Thymus (tissue), 11 donors: ENCODE measurements around the gene CGNL1. TPM values are rescaled to one million over a fixed set of nuclear protein-coding genes. Genes with fewer than 3 reads are reported as not detected.

Experiments used
- DNase-seq, 9 donors: peaks; one replicate each; pipeline ENCODE4 v3.0.0-alpha.2; 2013; ENCODE audit warnings: low spot score in 9 of 9, low read depth in 6 of 9, missing footprints in 1 of 9
- H3K27ac ChIP-seq, 2 donors: one replicate each; pipeline ENCODE4 v1.5.1; 2013; ENCODE audit warnings: control low read depth in 1 of 2, low read depth in 1 of 2, low read length in 1 of 2, mild to moderate bottlenecking in 1 of 2, moderate library complexity in 1 of 2
- H3K27me3 ChIP-seq, 2 donors: one replicate each; pipeline ENCODE4 v1.5.1; 2013; ENCODE audit warnings: low read length in 1 of 2; ENCODE audit not compliant: control insufficient read depth in 2 of 2, insufficient read depth in 1 of 2
- H3K36me3 ChIP-seq, 2 donors: one replicate each; pipeline ENCODE4 v1.5.1; 2013; ENCODE audit warnings: low read length in 1 of 2, mild to moderate bottlenecking in 1 of 2, moderate library complexity in 1 of 2; ENCODE audit not compliant: control insufficient read depth in 2 of 2, insufficient read depth in 2 of 2
- H3K4me1 ChIP-seq, 2 donors: one replicate each; pipeline ENCODE4 v1.5.1; 2013; ENCODE audit warnings: low read length in 2 of 2; ENCODE audit not compliant: control insufficient read depth in 2 of 2, insufficient read depth in 2 of 2
- H3K4me3 ChIP-seq, 2 donors: one replicate each; pipeline ENCODE4 v1.5.1; 2013; ENCODE audit warnings: low read length in 2 of 2, control low read depth in 1 of 2, mild to moderate bottlenecking in 1 of 2
- H3K9me3 ChIP-seq, 2 donors: one replicate each; pipeline ENCODE4 v1.5.1; 2013; ENCODE audit warnings: low read length in 1 of 2, mild to moderate bottlenecking in 1 of 2; ENCODE audit not compliant: control insufficient read depth in 2 of 2, insufficient read depth in 1 of 2
- WGBS: extraction: QIAGEN DNeasy Blood & Tissue Kit; methylation state at CpG from one replicate; pipeline ENCODE4 v1.1.7; 2013; 5-methylcytosine and 5-hydroxymethylcytosine counted together
- polyA plus RNA-seq: library from polyadenylated mRNA; stranded (reverse); fragments of 200-250 nt; gene quantifications from one replicate; pipeline ENCODE4 v1.2.3, GENCODE V29; 2013
- total RNA-seq: library from RNA; stranded (reverse); fragments of 120-200 nt; gene quantifications from one replicate; pipeline ENCODE4 v1.2.4, GENCODE V29; 2013
- donor health status: healthy.

Gene CGNL1
- total and polyA plus RNA-seq, 2 donors = 5.7 to 5.9 TPM

DNA sequence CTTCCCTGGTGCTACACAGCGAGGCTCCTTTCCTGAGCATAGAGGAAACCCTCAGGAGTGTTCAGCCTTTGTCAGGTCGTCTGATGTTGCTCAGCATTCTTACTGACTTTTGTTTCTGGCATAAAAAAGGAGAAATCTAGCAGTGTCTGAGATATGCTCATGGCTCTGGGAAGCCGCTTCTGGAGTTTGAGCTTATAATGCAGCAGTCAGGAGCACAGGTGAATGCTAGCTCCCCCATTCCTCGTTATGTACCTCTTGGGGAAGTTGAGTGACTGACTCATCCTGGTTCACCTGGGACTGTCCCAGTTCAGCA is 166.2 kb downstream of the CGNL1 start:
- no peak overlapping the region for H3K4me3 ChIP-seq
- H3K27ac ChIP-seq = no peak overlapping the region
- H3K9me3 ChIP-seq = no peaks in the 10 kb centered on the region
- WGBS = 31% methylated on average over 4 of the region's 4 CpGs
- peaks cover 0 to 6% of the 10 kb centered on the region in 2 donors for H3K27me3 ChIP-seq
- no peak for DNase-seq
- H3K36me3 ChIP-seq = no peaks in the 10 kb centered on the region
- no peaks in the 10 kb centered on the region for H3K4me1 ChIP-seq

DNA sequence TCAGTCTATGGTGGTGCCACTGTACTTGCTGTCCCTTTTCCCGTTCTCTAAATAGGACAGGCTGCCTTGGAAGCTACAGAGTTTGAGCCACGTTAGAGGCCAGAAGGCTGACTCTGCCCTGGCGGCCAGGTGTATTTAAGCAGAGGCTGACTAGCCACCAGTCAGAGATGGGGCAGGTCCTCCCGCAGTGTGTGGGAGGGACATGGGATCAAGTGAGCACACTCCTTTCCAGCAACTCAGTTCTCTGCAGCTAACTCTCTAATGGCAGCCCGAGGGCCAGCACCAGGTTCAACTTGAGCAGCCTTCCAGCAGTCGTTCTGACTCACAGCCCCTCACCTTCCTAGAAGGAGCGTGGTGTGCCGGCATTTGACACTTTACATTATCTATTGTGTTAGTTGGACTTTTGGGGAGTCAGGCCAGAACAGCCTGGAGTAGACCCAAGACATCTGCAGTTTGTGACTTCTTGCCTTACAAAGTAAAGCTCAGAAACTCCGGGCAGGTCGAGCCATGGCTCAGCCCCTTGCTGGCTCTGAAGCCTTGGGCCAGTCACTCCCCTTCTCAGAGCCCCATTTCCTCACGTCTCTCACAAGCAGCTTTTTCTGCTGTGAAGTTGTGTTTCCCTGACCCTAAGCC is 168.7 kb downstream of the CGNL1 start:
- Histone ChIP-seq H3K36me3 (no peaks in the 10 kb centered on the region), H3K27me3 (peaks cover 0 to 6% of the 10 kb centered on the region in 2 donors), H3K9me3 (no peaks in the 10 kb centered on the region), H3K27ac (no peak overlapping the region), H3K4me3 (no peak overlapping the region), H3K4me1 (no peaks in the 10 kb centered on the region)
- DNase-seq = no peak
- 95% methylated on average over 11 of the region's 11 CpGs for WGBS

DNA sequence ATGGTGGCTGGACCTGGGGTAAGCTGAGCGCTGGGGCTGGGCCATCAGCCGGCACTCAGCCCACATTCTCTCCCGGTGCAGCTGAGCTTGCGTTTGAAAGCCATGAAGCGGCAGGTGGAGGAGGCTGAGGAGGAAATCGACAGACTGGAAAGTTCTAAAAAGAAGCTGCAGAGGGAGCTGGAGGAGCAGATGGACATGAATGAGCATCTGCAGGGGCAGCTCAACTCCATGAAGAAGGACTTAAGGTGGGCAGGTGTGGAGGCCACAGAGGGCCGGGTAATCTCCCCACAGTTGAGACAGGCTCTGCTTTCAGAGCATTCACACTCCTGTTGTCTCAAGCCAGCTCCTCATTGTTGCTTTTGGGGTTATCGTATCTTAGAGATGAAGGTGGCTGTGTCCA is 169.7 kb downstream of the CGNL1 start:
- 96% methylated on average over 8 of the region's 8 CpGs for WGBS
- H3K36me3 ChIP-seq = no peaks in the 10 kb centered on the region
- no peak for DNase-seq
- no peak overlapping the region for H3K4me3 ChIP-seq
- H3K27me3 ChIP-seq = peaks cover 0 to 6% of the 10 kb centered on the region in 2 donors
- no peaks in the 10 kb centered on the region for H3K4me1 ChIP-seq
- H3K27ac ChIP-seq = no peak overlapping the region
- no peaks in the 10 kb centered on the region for H3K9me3 ChIP-seq

DNA sequence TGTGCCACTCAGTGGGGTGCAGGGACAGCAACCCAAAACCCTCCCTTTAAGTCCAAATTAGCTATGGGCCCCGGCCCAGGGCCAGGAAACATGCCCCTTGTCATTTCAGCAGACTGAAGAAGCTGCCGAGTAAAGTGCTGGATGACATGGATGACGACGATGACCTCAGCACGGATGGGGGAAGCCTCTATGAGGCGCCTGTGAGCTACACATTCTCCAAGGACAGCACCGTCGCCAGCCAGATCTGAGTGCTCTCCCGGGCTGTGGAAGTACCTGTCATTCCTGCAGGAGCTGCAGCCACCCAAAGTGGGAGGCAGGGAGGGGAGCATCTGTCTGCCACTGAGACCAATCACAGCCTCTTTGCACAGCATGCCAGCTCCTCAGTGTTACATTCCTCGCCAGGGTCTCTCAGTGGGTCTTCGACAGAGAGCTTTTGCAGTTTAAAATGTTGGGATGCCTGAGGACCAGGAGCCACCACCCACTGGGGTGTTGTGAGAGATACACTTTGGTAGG is 171.0 kb downstream of the CGNL1 start:
- H3K4me3 ChIP-seq = no peak overlapping the region
- H3K36me3 ChIP-seq = no peaks in the 10 kb centered on the region
- no peak overlapping the region for H3K27ac ChIP-seq
- no peaks in the 10 kb centered on the region for H3K4me1 ChIP-seq
- DNase-seq = no peak
- 96% methylated on average over 11 of the region's 11 CpGs for WGBS
- peaks cover 0 to 6% of the 10 kb centered on the region in 2 donors for H3K27me3 ChIP-seq
- no peaks in the 10 kb centered on the region for H3K9me3 ChIP-seq

DNA sequence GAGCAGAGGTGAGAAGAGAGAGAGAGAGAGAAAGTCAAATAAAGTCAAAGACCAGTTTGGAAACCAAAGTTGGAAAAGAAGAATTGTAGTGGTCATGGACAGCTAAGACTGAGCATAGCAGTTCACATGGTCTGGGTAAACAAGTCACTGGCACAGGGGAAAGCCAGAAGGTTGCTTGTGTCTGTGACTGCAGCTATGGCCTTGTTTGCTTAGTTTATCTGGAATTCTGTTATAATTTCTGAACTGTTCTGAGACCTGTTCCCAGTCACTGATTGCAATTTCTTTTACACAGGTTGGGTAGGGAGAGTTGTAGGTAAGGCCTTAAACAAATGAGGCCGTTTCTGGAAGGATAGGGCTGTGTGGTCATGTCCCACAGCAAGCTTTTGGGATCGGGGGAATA is 172.0 kb downstream of the CGNL1 start:
- no peak overlapping the region for H3K4me3 ChIP-seq
- no peaks in the 10 kb centered on the region for H3K36me3 ChIP-seq
- H3K27me3 ChIP-seq = peaks cover 0 to 6% of the 10 kb centered on the region in 2 donors
- 92% methylated on average over 2 of the region's 2 CpGs for WGBS
- no peaks in the 10 kb centered on the region for H3K9me3 ChIP-seq
- no peak for DNase-seq
- H3K27ac ChIP-seq = no peak overlapping the region
- H3K4me1 ChIP-seq = no peaks in the 10 kb centered on the region

DNA sequence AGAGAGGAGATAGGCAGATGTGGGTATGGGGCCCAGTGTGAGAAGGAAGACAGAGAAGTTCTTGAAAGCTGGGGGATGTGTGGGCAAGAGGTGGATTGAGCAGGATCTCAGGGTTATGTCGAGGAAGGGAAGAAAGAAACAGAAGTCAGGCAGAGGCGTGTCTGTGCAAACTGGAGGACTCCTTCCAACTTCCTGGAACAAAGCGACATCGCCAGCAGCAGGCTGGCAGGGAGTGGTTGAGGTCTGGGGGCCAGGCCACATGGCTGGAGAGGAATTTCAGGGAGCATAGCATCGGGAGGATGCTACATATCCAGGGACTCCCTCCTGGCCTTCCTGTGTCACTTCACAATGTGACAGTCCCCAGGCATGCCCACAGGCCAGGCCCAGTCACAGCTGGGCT is 172.5 kb downstream of the CGNL1 start:
- Histone ChIP-seq H3K4me3 (no peak overlapping the region), H3K27ac (no peak overlapping the region), H3K36me3 (no peaks in the 10 kb centered on the region), H3K27me3 (peaks cover 0 to 6% of the 10 kb centered on the region in 2 donors), H3K9me3 (no peaks in the 10 kb centered on the region), H3K4me1 (no peaks in the 10 kb centered on the region)
- WGBS = 92% methylated on average over 5 of the region's 5 CpGs
- no peak for DNase-seq

DNA sequence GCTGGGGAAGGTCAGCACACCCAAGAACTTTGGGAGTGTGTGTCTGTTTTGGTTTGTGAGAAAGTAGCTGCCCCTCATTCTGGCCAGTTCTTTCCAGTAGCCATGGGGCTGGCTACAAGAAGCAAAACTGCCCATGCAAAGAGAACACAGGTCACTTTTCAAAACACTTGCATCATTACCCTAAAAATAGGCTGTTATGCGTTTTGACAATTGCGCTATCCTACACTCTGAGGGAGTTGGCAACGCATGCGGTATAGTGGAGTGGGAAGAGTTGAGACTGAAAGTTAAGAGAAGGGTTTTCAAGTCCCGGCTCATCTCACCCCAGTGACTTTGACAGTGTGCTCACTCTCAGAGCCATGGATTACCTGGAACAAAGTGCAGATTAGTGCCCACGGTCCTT is 173.6 kb downstream of the CGNL1 start:
- Histone ChIP-seq H3K27ac (no peak overlapping the region), H3K9me3 (no peaks in the 10 kb centered on the region), H3K36me3 (no peaks in the 10 kb centered on the region), H3K4me1 (no peaks in the 10 kb centered on the region), H3K27me3 (peaks cover 0 to 3% of the 10 kb centered on the region in 2 donors), H3K4me3 (no peak overlapping the region)
- no peak for DNase-seq
- 97% methylated on average over 6 of the region's 6 CpGs for WGBS

DNA sequence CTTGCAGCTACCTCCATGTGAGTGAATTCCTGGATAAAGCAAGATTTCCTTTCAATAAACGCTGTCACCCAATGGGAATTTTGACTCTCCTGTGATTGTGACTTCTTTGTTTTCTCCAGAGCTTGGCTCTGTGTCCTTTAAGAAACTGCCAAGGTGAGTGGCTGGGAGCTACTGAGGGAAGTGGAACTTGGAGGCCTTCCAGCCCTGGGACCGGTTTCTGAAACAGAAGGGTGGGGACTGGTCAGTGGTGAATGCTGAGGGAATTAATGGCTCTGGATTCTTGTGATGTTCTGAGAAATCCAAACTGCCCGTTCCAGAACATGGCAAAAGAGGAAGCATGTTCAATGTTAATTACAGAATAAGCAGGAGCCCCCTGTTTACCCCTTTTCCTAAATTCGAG is 174.3 kb downstream of the CGNL1 start:
- no peak for DNase-seq
- Histone ChIP-seq H3K36me3 (no peaks in the 10 kb centered on the region), H3K27me3 (peaks cover 0 to 3% of the 10 kb centered on the region in 2 donors), H3K27ac (no peak overlapping the region), H3K4me1 (no peaks in the 10 kb centered on the region), H3K9me3 (no peaks in the 10 kb centered on the region), H3K4me3 (no peak overlapping the region)
- WGBS = 90% methylated on average over 4 of the region's 4 CpGs

DNA sequence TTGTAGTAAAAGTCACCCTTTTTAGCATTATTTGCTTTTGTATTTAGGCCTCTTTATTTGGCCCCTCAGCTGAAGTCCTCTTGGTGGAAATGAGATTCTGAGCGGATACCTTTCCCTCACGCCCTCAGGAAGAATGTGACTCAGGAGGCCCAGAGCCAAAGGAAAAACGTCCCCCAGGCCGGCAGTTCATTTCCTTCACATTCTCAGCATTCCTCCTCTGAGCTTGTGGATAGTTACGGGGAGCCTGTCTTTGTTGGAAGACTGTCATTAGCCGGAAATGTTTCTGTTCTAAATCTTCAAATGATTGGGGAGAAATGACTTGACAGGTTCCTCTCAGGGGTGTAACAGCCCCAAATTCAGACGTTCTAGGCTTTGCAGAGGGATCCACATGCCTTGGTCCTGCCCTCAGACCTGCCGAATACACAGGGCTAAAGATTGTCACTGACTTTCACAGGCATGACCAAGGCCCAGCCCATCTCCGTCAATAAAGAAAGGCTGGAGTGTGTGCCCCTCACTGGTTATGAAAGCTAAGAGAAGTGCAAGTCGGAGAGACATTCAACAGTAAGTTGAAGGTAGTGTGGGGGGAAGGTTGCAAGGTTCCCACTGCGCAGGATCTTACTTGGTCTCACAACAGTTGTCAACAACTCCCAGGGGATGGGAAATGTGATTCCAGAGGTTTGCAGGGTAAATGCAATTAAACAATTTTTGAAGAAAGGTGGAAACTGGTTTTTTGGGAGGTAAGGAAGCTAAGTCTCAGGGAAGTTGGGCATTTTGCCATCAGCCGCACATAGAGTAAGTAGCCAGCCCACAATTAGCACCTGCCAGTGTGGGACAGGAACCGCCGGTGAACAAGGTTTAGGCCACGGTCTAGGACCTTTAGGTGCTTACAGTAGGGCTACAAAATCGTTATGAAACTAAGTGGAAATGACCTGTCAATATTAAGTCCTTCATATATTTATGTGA is 175.7 kb downstream of the CGNL1 start:
- no peaks in the 10 kb centered on the region for H3K4me1 ChIP-seq
- H3K4me3 ChIP-seq = no peak overlapping the region
- no peak for DNase-seq
- H3K27me3 ChIP-seq = no peaks in the 10 kb centered on the region
- H3K9me3 ChIP-seq = no peaks in the 10 kb centered on the region
- H3K36me3 ChIP-seq = no peaks in the 10 kb centered on the region
- 91% methylated on average over 16 of the region's 16 CpGs for WGBS
- no peak overlapping the region for H3K27ac ChIP-seq
